ENCODE measurements around the gene DNAJC5G.
"Not testable (repeated sequence)": the region's sequence is repeated elsewhere in the genome, so short reads cannot be mapped to it uniquely, and the experiment has no call there.

Gene DNAJC5G

DNA sequence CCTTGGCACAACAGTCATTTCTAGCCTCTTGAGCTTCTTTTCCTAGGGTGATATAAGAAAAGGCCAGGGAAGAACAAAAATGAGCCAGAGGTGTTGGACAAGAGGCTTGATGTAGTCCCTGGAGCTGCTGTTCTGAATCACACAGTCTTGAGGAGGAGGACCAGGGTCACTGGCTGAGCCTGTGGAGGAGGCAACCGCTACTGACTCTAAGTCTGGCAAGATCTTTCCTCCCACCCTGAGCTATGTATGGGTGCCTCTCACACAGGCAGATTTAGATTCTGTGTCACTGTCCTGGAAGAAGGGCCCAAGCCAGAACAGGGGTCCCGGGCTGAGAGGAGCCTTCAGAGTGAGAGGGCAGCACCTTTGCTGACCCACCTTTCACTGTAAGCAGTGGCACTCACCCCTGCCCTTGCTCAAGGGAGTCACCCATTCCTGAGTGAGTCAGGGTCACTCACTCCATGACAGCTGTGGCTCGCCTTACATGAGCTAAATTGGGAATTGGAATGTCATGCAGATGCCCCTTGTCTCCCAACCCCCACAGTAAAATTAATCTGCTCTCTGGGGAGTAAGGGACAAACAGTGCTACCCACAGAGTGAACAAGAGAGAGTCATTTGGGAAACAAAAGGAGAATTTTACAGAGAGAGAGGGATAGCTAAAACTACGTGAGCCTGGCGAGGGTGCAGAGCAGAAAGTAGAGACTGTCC, 6.8 kb downstream of the DNAJC5G start, which contains the start of gene TRIM54:
TRIM54 (plus strand) TSS at position 575 of the 705 bp plus-strand sequence. CDS start 303 bp downstream, outside the sequence.
- no peak for DNase-seq (ENCODE audit: low read depth)

DNA sequence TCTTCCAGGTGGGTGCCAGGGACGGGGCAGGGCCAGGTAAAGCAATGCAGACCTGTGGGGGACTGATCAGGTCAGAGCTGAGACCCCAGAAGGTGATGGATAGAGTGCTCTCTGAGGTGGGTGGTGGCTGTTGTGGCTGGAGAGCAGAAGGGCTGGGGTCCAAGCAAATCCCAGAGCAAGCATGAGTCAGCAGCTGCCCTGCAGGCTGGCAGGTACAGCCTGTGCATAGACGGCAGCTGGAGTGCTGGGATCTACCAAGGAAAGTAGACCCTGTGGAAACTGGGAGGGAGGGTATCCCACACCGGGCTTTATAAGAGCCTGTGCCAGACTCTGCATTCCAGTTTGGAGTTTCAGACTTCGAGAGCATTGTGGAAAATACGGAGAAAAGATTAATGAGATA, 7.7 kb downstream of the DNAJC5G start:
- DNase-seq (ENCODE audit: low read depth) = no peak

GRCh38 chr2:27284996-27285395, 9.8 kb downstream of the DNAJC5G start:
- no peak for DNase-seq (ENCODE audit: low read depth)

DNA sequence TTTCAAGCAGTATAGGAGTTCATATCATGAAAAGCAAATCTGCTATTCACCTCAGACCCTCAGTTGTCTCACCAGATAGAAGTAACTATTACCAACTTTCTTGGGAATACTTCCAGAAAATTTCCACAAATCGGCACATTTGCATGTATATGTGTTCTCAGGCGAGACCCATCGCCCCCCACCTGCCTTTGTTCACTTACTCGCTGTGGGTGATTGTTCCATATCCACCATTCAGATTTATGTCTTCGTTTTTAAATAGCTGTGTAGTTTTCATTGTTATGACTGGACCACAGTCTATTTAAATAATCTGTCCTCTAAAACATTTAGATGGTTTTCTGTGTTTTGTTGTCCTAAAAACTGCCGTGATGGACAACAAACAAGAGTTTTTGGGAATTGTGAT, 10.2 kb downstream of the DNAJC5G start:
- no peak for DNase-seq (ENCODE audit: low read depth)

DNA sequence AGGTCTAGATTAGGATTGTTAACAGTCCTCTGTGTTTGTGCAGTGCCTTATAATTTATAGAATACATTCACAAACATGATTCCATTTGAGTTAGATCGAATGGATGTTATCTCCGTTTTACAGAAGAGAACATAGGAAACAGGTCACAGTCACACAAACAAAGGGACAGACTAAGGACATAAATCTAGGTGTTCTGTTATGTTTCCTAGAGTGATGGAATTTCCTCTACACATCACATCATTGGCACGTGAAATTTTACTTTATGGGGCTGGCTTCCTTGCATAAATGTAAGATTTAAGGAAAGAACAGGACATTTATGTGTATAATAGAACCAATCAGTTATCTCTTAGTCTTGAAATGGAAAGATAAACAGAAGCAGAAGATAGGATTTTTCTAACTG, 13.4 kb downstream of the DNAJC5G start:
- DNase-seq (ENCODE audit: low read depth) = no peak

DNA sequence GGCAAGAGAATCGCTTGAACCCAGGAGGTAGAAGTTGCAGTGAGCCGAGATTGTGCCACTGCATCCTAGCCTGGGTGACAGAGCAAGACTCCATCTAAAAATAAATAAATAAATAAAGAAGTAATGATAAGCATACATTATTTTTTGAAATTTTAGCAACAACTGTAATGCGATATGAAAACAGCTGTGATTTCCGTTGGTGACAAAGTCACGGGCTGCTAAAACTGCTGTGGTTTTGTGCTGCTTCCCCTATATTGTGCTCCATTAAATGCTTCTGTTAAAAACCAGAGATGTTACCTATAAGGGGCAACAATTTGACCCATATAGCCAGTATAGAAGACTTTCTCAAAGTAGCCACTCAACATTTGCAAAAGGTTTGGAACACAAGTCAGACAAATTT, 15.3 kb downstream of the DNAJC5G start:
- DNase-seq (ENCODE audit: low read depth) = no peak

GRCh38 chr2:27291865-27292264, 16.6 kb downstream of the DNAJC5G start:
- no peak for DNase-seq (ENCODE audit: low read depth)

DNA sequence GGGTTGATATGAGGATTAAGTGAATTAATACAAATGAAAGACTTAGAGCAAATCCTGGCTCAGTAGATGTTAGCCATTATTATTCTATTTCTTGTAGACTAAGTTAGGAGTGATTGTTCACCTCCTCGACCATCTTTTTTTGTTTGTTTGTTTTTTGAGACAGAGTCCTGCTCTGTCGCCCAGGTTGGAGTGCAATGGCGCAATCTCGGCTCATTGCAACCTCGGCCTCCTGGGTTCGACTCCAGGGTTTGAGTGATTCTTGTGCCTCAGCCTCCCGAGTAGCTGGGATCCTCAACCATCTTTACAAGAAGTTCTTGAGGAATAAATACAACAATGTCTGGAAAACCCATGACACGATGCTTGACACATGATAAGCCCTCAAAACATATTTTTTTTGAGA, 19.7 kb downstream of the DNAJC5G start:
- no peak for DNase-seq (ENCODE audit: low read depth)

GRCh38 chr2:27296481-27296880, 21.2 kb downstream of the DNAJC5G start:
- DNase-seq (ENCODE audit: low read depth) = no peak

GRCh38 chr2:27297195-27297594, 22.0 kb downstream of the DNAJC5G start:
- DNase-seq (ENCODE audit: low read depth) = no peak

DNA sequence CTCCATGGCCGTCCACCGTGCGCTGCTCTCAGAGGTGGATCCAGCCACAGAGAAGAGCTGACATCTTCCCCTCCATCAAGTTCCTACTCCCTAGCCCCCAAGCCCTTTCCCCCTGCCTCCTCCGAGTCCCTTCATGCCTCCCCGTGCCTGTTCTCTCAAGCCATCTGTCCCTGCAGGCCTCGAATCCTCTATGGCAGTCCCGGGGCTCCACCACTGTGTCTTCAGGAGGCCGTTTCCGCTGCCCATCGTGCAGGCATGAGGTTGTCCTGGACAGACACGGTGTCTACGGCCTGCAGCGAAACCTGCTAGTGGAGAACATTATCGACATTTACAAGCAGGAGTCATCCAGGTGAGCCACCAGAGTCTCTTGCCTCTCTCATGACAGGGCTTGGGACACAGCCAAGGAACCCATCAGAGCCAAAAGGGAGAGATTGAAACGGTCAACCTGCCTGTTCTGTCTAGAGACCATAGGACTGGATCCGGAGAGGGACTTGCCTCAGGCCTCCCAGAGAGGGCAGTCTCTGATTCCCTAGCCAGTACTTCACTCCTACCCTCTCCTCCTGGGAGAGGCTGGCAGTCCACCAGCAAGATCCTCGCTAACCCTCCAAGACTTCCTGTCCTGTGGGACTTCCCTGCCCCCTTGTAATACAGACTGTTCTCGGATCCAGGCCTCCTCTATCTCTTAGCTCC, 23.3 kb downstream of the DNAJC5G start:
- DNase-seq (ENCODE audit: low read depth) = no peak

- DNase-seq (ENCODE audit: low read depth) = not testable (repeated sequence)
Observed at GRCh38 chr2:27300606-27301005, 25.4 kb downstream of the DNAJC5G start.

DNA sequence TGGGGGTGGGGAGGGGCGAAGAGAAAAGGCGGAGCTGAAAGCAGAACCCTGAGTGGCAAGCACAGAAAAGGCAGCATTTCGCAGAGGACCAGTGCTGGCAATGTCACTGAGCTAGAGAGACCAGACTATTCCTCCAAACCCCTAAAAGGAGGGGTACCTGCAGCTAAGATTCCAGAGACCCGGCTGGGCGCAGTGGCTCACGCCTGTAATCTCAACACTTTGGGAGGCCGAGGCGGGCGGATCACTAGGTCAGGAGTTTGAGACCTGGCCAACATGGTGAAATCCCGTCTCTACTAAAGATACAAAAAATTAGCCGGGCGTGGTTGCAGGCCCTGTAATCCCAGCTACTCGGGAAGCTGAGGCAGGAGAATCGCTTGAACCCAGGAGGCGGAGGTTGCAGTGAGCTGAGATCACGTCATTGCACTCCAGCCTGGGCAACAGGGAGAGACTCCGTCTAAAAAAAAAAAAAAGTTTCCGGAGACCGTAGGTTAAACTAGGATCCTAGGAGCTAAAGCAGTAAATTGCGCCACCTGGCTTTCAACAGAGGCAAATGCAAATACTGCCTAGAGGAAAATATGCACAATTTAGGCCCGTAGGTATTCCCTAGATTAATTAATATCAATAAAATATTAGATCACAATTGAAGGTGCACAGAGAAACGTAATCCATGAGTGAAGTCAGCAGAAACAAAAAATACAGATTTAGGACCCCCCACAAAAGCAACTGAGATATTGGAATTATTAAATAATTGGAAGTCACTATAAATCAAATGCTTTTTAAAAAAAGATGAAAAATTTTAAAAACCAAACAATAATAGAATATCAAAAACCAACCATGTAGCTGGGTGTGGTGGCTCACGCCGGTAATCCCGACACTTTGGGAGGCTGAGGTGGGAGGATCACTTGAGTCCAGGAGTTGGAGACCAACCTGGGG, 28.1 kb downstream of the DNAJC5G start:
- no peak for DNase-seq (ENCODE audit: low read depth)

DNA sequence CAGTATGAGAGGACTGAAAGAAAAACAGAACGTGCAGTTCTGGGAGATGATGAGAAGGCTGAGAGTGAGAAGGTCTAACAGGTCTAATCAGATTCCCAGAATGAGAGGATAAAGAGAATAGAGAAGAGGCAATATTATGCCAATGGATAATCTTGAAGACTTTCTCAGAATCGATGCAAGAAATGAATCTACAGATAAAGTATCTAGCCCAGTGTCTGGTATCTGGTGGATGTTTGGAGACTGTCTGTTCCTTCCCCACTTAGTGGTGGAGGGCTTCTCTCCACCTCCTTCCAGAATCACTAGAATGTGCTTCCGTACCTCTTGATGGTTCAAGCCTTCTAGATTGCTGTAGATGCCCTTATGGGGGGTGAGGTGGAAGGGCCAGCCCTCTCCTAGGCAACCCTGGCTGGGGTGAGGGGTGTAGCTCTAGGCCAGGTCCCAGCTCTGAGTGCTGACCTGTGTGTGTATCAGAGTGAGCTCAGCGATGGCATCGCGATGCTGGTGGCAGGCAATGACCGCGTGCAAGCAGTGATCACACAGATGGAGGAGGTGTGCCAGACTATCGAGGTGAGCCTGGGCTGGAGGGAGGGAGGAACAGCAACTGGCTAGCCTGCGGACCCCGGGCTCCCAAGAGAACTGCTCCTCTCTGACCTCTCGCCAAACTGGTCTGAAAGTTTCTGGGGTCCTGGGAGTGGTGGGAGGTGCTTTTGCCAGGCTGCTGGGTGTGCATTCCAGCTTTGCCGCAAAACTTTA, 29.4 kb downstream of the DNAJC5G start:
- no peak for DNase-seq (ENCODE audit: low read depth)

DNA sequence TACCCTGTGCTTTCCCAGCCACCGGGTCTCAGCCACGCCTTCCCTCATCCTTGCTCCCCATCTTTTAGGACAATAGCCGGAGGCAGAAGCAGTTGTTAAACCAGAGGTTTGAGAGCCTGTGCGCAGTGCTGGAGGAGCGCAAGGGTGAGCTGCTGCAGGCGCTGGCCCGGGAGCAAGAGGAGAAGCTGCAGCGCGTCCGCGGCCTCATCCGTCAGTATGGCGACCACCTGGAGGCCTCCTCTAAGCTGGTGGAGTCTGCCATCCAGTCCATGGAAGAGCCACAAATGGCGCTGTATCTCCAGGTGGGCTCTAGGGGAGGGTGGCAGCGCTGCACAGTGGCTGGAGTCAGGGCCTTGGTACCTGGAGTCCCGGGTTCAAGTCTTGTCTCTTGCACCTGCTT, 30.3 kb downstream of the DNAJC5G start:
- DNase-seq (ENCODE audit: low read depth) = no peak

GRCh38 chr2:27306136-27306535, 30.9 kb downstream of the DNAJC5G start:
- DNase-seq (ENCODE audit: low read depth) = no peak

- no peak for DNase-seq (ENCODE audit: low read depth)
Observed at GRCh38 chr2:27306573-27307286, 31.5 kb downstream of the DNAJC5G start.

DNA sequence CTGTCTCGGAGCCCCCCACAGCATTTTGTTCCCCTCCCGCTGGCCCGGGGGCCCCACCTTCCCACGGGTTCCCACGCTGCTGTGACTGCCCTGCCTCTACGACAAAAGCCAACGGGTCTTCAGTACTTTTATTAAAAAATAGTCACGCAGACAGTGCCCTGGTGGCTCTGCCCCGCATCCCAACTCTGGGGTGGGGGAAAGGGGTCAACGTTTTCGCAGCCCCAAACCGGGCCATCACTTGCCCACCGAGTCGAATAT, 32.0 kb downstream of the DNAJC5G start:
- no peak for DNase-seq (ENCODE audit: low read depth)

DNA sequence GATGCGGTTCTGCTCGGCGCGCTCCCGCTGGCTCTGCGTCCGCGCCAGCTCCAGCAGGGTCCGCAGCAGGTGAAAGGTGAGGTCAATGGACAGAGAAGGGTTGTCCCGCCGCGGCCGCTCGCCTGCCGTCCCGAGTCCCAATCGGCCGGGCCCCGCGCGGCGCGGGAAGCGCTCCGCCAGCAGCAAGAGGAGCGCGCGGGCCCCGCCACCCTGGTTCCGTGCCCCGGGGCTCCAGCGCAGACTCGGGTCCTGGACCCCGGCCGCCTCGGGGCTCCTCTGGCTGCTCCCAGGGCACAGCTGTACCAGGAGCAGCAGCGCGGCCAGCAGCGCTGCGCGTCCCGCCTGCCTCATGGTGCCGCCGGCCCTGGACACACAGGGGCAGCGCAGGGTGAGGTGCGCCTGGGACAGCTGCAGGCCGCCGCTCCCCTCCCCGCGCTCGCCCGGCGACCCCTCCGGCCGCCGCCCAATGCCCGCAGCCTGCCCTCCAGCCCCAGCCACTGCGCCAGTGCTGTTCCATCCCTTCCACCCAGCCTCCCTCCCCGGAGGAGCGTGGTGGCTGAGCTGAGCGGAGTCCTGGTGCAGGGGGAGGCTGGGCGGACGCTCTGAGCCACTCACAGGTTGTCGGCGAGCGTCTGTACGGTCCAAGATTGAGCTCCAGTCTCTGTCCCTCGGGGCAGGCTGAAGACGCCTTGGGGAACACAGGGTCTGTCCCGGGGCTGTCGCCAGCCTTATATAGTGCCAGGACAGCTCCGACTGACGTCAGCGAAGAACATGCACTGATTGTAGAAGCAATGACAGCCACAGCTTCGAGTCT, 32.5 kb downstream of the DNAJC5G start:
- no peak for DNase-seq (ENCODE audit: low read depth)

DNA sequence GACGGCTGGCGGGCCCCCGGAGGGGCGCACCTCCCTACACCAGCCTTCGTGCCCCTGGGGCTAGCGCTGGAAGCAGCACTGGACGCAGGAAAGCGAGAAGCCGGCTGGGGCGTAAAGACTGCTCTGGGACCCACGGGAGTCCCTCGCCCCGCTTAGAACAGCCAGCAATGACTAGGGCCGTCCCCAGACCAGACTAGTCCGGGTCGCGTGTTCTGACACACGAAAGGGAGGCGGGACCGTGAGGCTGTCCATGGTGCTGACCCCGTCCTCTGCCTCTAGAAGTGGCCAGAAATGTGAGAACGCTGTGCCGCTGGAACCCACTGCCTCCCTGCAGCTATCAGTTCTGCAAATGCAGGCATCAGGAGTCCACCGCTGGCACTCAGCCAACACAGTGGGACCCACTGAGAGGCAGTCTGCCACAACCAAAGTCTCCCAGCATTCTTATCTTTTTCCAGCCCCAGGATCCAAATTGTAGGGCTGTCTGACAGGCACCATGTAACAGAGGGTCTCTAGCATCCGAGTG, 33.2 kb downstream of the DNAJC5G start, which contains the start of gene UCN:
UCN (minus strand) TSS at position 87 of the 523 bp plus-strand sequence. CDS start 550 bp downstream, outside the sequence.
- no peak for DNase-seq (ENCODE audit: low read depth)
